Ishikawa (cell line): ENCODE measurements around the gene CNOT11.

ENCODE experiments used
- CEBPB ChIP-seq: IDR thresholded peaks from 2 replicates; pipeline ENCODE4 v1.6.1; 2012
- CREB1 ChIP-seq: IDR thresholded peaks from 2 replicates; pipeline ENCODE4 v1.6.1; 2012; ENCODE audit warnings: low read depth
- EGR1 ChIP-seq: IDR thresholded peaks from 2 replicates; pipeline ENCODE4 v1.6.1; 2012
- EP300 ChIP-seq: IDR thresholded peaks from 2 replicates; pipeline ENCODE4 v1.6.1; 2012; ENCODE audit warnings: borderline replicate concordance
- FOXM1 ChIP-seq: IDR thresholded peaks from 2 replicates; pipeline ENCODE4 v1.6.1; 2012; ENCODE audit warnings: low read depth, borderline replicate concordance
- MAX ChIP-seq: IDR thresholded peaks from 2 replicates; pipeline ENCODE4 v1.6.1; 2012
- NFIC ChIP-seq: IDR thresholded peaks from 2 replicates; pipeline ENCODE4 v1.6.1; 2012
- RAD21 ChIP-seq: IDR thresholded peaks from 2 replicates; pipeline ENCODE4 v1.6.1; 2012; ENCODE audit warnings: low read depth
- REST ChIP-seq: IDR thresholded peaks from 2 replicates; pipeline ENCODE4 v1.6.1; 2012; ENCODE audit warnings: low read depth, mild to moderate bottlenecking
- TAF1 ChIP-seq: IDR thresholded peaks from 2 replicates; pipeline ENCODE4 v1.6.1; 2012; ENCODE audit warnings: low read depth, mild to moderate bottlenecking
- TCF12 ChIP-seq: IDR thresholded peaks from 2 replicates; pipeline ENCODE4 v1.6.1; 2012; ENCODE audit warnings: low read depth
- TEAD4 ChIP-seq: IDR thresholded peaks from 2 replicates; pipeline ENCODE4 v1.6.1; 2012
- YY1 ChIP-seq: IDR thresholded peaks from 2 replicates; pipeline ENCODE4 v1.6.1; 2012; ENCODE audit warnings: low read depth
- ZBTB7A ChIP-seq: IDR thresholded peaks from 2 replicates; pipeline ENCODE4 v1.6.1; 2012; ENCODE audit warnings: low read depth
- TF ChIP-seq, protein P1 (sequence below): IDR thresholded peaks from 2 replicates; pipeline ENCODE4 v1.6.1; 2012

The CNOT11 gene

DNA sequence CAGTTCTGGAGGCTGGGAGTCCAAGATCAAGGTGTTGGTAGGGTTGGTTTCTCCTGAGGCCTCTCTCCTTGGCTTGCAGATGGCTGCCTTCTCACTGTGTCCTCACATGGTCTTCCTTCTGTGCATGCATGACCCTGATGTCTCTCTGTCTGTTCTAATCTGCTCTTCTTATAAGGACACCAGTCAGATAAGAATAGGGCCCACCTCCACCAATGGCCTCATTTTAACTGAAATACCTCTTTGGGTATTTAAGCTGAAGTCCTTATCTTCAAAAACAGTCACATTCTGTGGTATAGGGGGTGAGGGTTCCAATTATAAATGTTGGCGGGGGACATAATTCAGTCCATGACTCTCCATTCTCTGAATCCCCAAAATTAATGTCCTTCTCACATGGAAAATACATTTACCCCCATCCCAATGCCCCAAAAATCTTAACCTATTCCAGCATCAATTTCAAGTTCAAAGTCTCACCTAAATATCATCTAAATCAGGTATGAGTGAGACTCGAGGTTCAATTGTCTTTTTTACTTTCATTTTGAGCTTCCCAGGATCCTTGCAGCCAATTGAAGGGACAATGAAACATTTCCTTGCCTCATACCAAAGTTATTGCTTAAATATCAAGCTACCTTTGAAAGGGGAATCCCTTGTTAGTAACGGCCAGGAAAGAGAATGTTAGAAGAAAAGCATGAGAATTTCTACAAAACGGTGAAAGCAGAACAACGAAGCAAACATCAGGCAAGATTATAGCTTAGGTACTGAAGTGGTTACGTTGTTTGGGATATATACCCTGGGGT lies 20.6 kb upstream of the CNOT11 start:
- TF ChIP-seq ZBTB7A = no peak
- no peak for TF ChIP-seq RAD21
- TF ChIP-seq CREB1 = no peak
- TF ChIP-seq FOXM1 = no peak
- TF ChIP-seq REST = no peak
- TF ChIP-seq CEBPB = no peak
- no peak for TF ChIP-seq TEAD4
- no peak for TF ChIP-seq YY1
- TF ChIP-seq NFIC = no peak
- no peak for TF ChIP-seq TAF1
- TF ChIP-seq MAX = no peak
- no peak for TF ChIP-seq TCF12
- no peak for TF ChIP-seq EGR1
- TF ChIP-seq EP300 = no peak
- TF ChIP-seq, protein P1, sequence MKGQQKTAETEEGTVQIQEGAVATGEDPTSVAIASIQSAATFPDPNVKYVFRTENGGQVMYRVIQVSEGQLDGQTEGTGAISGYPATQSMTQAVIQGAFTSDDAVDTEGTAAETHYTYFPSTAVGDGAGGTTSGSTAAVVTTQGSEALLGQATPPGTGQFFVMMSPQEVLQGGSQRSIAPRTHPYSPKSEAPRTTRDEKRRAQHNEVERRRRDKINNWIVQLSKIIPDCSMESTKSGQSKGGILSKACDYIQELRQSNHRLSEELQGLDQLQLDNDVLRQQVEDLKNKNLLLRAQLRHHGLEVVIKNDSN = no peak

- TF ChIP-seq TAF1 (no peak), FOXM1 (no peak), YY1 (no peak), TEAD4 (no peak), RAD21 (no peak), ZBTB7A (no peak), CEBPB (no peak), MAX (no peak)
These were observed 19.9 kb upstream of the CNOT11 start for GRCh38 chr2:101232770-101233169.

- no peak for TF ChIP-seq CEBPB
- no peak for TF ChIP-seq YY1
- TF ChIP-seq EP300 = no peak
- TF ChIP-seq MAX = no peak
These were observed 18.3 kb upstream of the CNOT11 start for GRCh38 chr2:101234169-101234938.

GRCh38 chr2:101238930-101239759 lies 13.5 kb upstream of the CNOT11 start:
- no peak for TF ChIP-seq ZBTB7A
- TF ChIP-seq RAD21 = no peak
- no peak for TF ChIP-seq TAF1
- no peak for TF ChIP-seq NFIC
- no peak for TF ChIP-seq FOXM1
- TF ChIP-seq, protein P1 = no peak
- TF ChIP-seq CREB1 = no peak
- TF ChIP-seq TEAD4 = no peak
- TF ChIP-seq CEBPB = no peak
- no peak for TF ChIP-seq TCF12
- TF ChIP-seq EP300 = no peak
- no peak for TF ChIP-seq YY1
- no peak for TF ChIP-seq MAX
- TF ChIP-seq EGR1 = no peak
- TF ChIP-seq REST = no peak

GRCh38 chr2:101240694-101241093 lies 12.0 kb upstream of the CNOT11 start:
- TF ChIP-seq RAD21 = peak; percentile 47
